ENCODE data around the gene NEK10.
A peak's percentile ranks its signal among the peaks of the same experiment; 100 is the strongest.
"Not testable (repeated sequence)": the region's sequence is repeated elsewhere in the genome, so short reads cannot be mapped to it uniquely, and the experiment has no call there.

The NEK10 gene

GRCh38 chr3:27315003-27315402 is 54.2 kb downstream of the NEK10 start:
- TF ChIP-seq CTCF (IDR thresholded peaks at IDR 0.05): no peak
- no peak for DNase-seq
- Mint-ChIP-seq H3K27ac (no peak overlapping the region), H3K4me3 (no peak overlapping the region), H3K9me3 (no peaks in the 10 kb centered on the region), H3K27me3 (ENCODE audit: low read depth, poor library complexity) (peaks cover 8% of the 10 kb centered on the region), H3K36me3 (ENCODE audit: low read depth) (no peaks in the 10 kb centered on the region), H3K4me1 (peaks cover 15% of the 10 kb centered on the region)

- Mint-ChIP-seq H3K4me1 (peaks cover 15% of the 10 kb centered on the region), H3K4me3 (no peak overlapping the region), H3K9me3 (no peaks in the 10 kb centered on the region), H3K27ac (no peak overlapping the region), H3K27me3 (ENCODE audit: low read depth, poor library complexity) (peaks cover 8% of the 10 kb centered on the region), H3K36me3 (ENCODE audit: low read depth) (no peaks in the 10 kb centered on the region)
- DNase-seq: peak; percentile 11
- peak; percentile 78 for TF ChIP-seq CTCF (IDR thresholded peaks at IDR 0.05)
These were observed 57.0 kb downstream of the NEK10 start for GRCh38 chr3:27312044-27312668.

GRCh38 chr3:27311400-27311799 is 57.8 kb downstream of the NEK10 start:
- Mint-ChIP-seq H3K9me3 (no peaks in the 10 kb centered on the region), H3K27ac (peak overlapping the region; percentile 77), H3K4me1 (peaks cover 15% of the 10 kb centered on the region), H3K4me3 (no peak overlapping the region), H3K27me3 (ENCODE audit: low read depth, poor library complexity) (peaks cover 8% of the 10 kb centered on the region), H3K36me3 (ENCODE audit: low read depth) (no peaks in the 10 kb centered on the region)
- no peak for TF ChIP-seq CTCF (IDR thresholded peaks at IDR 0.05)
- no peak for DNase-seq

GRCh38 chr3:27310688-27311087 is 58.5 kb downstream of the NEK10 start:
- Mint-ChIP-seq H3K4me3 (no peak overlapping the region), H3K9me3 (no peaks in the 10 kb centered on the region), H3K27me3 (ENCODE audit: low read depth, poor library complexity) (peaks cover 6% of the 10 kb centered on the region), H3K27ac (no peak overlapping the region), H3K4me1 (peaks cover 15% of the 10 kb centered on the region), H3K36me3 (ENCODE audit: low read depth) (no peaks in the 10 kb centered on the region)
- no peak for DNase-seq
- no peak for TF ChIP-seq CTCF (IDR thresholded peaks at IDR 0.05)

- Mint-ChIP-seq H3K27me3 (ENCODE audit: low read depth, poor library complexity) (peaks cover 6% of the 10 kb centered on the region), H3K27ac (no peak overlapping the region), H3K9me3 (peaks cover under 1% of the 10 kb centered on the region), H3K4me1 (peaks cover 15% of the 10 kb centered on the region), H3K36me3 (ENCODE audit: low read depth) (peaks cover 1% of the 10 kb centered on the region), H3K4me3 (no peak overlapping the region)
- TF ChIP-seq CTCF (IDR thresholded peaks at IDR 0.05): no peak
- no peak for DNase-seq
These were observed 61.6 kb downstream of the NEK10 start for GRCh38 chr3:27307566-27307965.

GRCh38 chr3:27302891-27303290 is 66.3 kb downstream of the NEK10 start:
- Mint-ChIP-seq H3K9me3 (peaks cover 42% of the 10 kb centered on the region), H3K27me3 (ENCODE audit: low read depth, poor library complexity) (peaks cover 3% of the 10 kb centered on the region), H3K4me1 (no peaks in the 10 kb centered on the region), H3K36me3 (ENCODE audit: low read depth) (peaks cover 32% of the 10 kb centered on the region), H3K27ac (no peak overlapping the region), H3K4me3 (no peak overlapping the region)
- TF ChIP-seq CTCF (IDR thresholded peaks at IDR 0.05): no peak
- DNase-seq: no peak

- DNase-seq: not testable (repeated sequence)
- H3K9me3 Mint-ChIP-seq: peaks cover 42% of the 10 kb centered on the region
These were observed 70.2 kb downstream of the NEK10 start for GRCh38 chr3:27298981-27299380.

More at GRCh38 chr3:27298981-27299380, 70.2 kb downstream of the NEK10 start:
- H3K36me3 Mint-ChIP-seq (ENCODE audit: low read depth): peaks cover 32% of the 10 kb centered on the region
- not testable (repeated sequence) for H3K4me3 Mint-ChIP-seq; H3K27me3 Mint-ChIP-seq (ENCODE audit: low read depth, poor library complexity); H3K4me1 Mint-ChIP-seq; H3K27ac Mint-ChIP-seq
